ENCODE results near the gene PRG3.
"Not testable (repeated sequence)": the region's sequence is repeated elsewhere in the genome, so short reads cannot be mapped to it uniquely, and the experiment has no call there.

The PRG3 gene

GRCh38 chr11:57407941-57408475 is 27.1 kb upstream of the PRG3 start:
- DNase-seq: no peak

- DNase-seq: no peak
Observed at GRCh38 chr11:57407010-57407920, 26.3 kb upstream of the PRG3 start.

GRCh38 chr11:57406337-57406904 is 25.5 kb upstream of the PRG3 start:
- DNase-seq: no peak

GRCh38 chr11:57405271-57405860 is 24.4 kb upstream of the PRG3 start:
- no peak for DNase-seq

- no peak for DNase-seq
Observed at GRCh38 chr11:57403802-57404147, 22.8 kb upstream of the PRG3 start.

GRCh38 chr11:57403003-57403801 is 22.3 kb upstream of the PRG3 start:
- DNase-seq: not testable (repeated sequence)

GRCh38 chr11:57402188-57403002 is 21.4 kb upstream of the PRG3 start:
- DNase-seq: no peak

- no peak for DNase-seq
Observed at GRCh38 chr11:57399972-57400578, 19.1 kb upstream of the PRG3 start.

GRCh38 chr11:57399221-57399620 is 18.3 kb upstream of the PRG3 start:
- DNase-seq: no peak

- DNase-seq: no peak
Observed at GRCh38 chr11:57397394-57397990, 16.5 kb upstream of the PRG3 start.

GRCh38 chr11:57396744-57397143 is 15.8 kb upstream of the PRG3 start:
- DNase-seq: no peak

GRCh38 chr11:57395905-57396623 is 15.1 kb upstream of the PRG3 start:
- no peak for DNase-seq

- DNase-seq: no peak
Observed at GRCh38 chr11:57394203-57394965, 13.4 kb upstream of the PRG3 start.

GRCh38 chr11:57392763-57393105 is 11.8 kb upstream of the PRG3 start:
- no peak for DNase-seq

- no peak for DNase-seq
Observed at GRCh38 chr11:57392066-57392762, 11.3 kb upstream of the PRG3 start.

GRCh38 chr11:57391539-57391938 is 10.6 kb upstream of the PRG3 start:
- DNase-seq: no peak

- no peak for DNase-seq
Observed at GRCh38 chr11:57391111-57391510, 10.2 kb upstream of the PRG3 start.

GRCh38 chr11:57390535-57390934 is 9.6 kb upstream of the PRG3 start, which contains the start of gene PRG2:
TSS of gene PRG2 (minus strand) at chr11:57390650. CDS start at chr11:57389944, 706 bp downstream.
- DNase-seq: no peak

Measured in SHP77 treated with DMSO at 0.1 percent for 48 hours (cell line).